Measurements from ENCODE around the gene PISD.

The PISD gene

DNA sequence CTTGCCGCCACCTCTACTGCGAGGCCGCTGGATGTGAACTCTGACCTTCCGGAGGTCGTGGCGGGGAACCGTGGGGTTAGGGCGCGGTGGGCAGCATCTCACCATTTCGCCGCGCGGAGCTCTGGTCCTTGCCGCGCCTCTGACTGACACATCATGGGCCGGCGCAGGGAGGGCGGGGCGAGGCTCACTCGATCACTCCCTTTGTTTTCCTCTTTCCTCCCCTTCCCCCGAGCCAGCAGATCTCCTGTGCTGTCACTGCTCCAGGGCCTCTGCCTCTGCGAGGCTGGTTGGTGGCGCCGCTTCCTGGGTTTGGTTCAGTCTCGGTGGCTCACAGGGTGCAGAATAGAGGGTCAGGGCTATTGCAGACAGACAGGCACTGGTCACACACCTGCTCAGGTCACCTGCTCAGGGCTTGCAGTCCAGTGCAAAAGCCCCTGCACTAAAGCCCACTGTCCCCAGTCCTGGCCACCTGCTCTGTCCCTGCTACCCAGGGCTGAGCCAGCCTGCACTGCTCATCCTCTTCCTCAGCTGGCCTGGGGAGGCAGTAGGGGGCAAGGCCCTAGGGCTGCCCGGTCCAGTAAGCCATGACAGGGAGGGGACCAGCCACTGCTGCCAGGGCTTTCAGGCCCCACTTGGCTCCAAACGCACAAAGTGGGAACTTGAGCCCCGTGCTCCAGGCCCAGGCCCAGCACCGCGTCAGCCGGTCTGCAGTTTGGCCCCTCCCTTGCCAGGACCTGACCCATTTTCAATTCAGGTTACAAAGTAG lies 36.2 kb downstream of the PISD start:
- Histone ChIP-seq H3K4me3 (ENCODE audit: low read depth in 1 of 2, low read length in 1 of 2) (no peak overlapping the region), H3K27ac (peak overlapping the region; percentile 14), H3K9me3 (no peaks in the 10 kb centered on the region), H3K4me1 (ENCODE audit: control insufficient read depth in 1 of 2, insufficient read depth in 1 of 2, low read depth in 1 of 2, low read length in 1 of 2) (peaks cover 23 to 27% of the 10 kb centered on the region in 2 experiments), H3K27me3 (no peaks in the 10 kb centered on the region), H3K36me3 (peaks cover 92% of the 10 kb centered on the region)
- no peak for TF ChIP-seq CTCF (IDR thresholded peaks at IDR 0.05)

DNA sequence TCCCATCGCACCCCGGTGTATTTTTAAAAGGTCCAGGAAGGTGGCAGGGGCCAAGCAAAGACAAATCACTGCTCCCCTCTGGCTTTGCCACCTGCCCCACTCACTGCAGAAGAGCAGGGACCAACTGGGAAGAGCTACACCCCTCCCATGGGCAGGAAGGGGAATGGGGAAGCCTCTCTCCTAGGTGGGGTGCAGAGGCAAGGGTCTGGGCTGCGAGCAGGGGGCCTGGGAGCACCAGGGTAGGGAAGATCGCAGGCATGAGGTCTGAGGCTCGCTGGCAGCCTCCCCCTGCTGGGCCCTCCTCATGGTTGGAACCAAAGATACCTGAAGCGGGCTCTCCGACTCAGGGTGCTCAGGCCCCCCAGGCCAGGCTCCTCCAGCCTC lies 36.8 kb downstream of the PISD start:
- no peaks in the 10 kb centered on the region for H3K27me3 ChIP-seq
- no peak overlapping the region for H3K4me3 ChIP-seq (ENCODE audit: low read depth in 1 of 2, low read length in 1 of 2)
- TF ChIP-seq CTCF (IDR thresholded peaks at IDR 0.05): no peak
- H3K4me1 ChIP-seq (ENCODE audit: control insufficient read depth in 1 of 2, insufficient read depth in 1 of 2, low read depth in 1 of 2, low read length in 1 of 2): peaks cover 17 to 21% of the 10 kb centered on the region in 2 experiments
- H3K9me3 ChIP-seq: no peaks in the 10 kb centered on the region
- peaks cover 98% of the 10 kb centered on the region for H3K36me3 ChIP-seq
- H3K27ac ChIP-seq: peak overlapping the region; percentile 13

- Histone ChIP-seq H3K36me3 (peaks cover 100% of the 10 kb centered on the region), H3K27me3 (no peaks in the 10 kb centered on the region), H3K9me3 (no peaks in the 10 kb centered on the region), H3K27ac (no peak overlapping the region), H3K4me3 (ENCODE audit: low read depth in 1 of 2, low read length in 1 of 2) (no peak overlapping the region), H3K4me1 (ENCODE audit: control insufficient read depth in 1 of 2, insufficient read depth in 1 of 2, low read depth in 1 of 2, low read length in 1 of 2) (peaks cover 2 to 6% of the 10 kb centered on the region in 2 experiments)
- TF ChIP-seq CTCF (IDR thresholded peaks at IDR 0.05): no peak
Observed at GRCh38 chr22:31623592-31624304, 38.3 kb downstream of the PISD start.

DNA sequence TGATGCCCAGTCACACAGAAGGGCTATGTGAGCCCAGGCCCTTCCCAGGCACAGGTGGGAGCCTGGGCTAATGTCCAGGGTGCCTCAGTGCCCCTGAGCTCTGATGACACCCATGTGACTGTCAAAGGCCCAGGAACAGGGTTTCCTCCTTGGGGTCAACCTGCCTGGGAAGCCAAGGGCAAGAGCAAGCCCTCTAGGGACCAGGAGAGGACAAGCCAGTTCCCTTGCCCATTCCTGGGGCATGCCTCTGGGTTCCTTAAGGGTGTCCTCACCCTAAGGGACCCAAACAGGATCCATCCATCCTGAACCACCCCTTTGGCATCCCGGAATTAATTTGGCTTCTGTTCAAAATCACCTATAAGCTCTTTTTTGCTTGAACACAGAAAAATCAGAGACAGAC lies 39.0 kb downstream of the PISD start:
- H3K4me1 ChIP-seq (ENCODE audit: control insufficient read depth in 1 of 2, insufficient read depth in 1 of 2, low read depth in 1 of 2, low read length in 1 of 2): no peaks in the 10 kb centered on the region
- H3K27ac ChIP-seq: peak overlapping the region; percentile 39
- no peaks in the 10 kb centered on the region for H3K27me3 ChIP-seq
- peaks cover 100% of the 10 kb centered on the region for H3K36me3 ChIP-seq
- H3K9me3 ChIP-seq: no peaks in the 10 kb centered on the region
- H3K4me3 ChIP-seq (ENCODE audit: low read depth in 1 of 2, low read length in 1 of 2): no peak overlapping the region
- TF ChIP-seq CTCF (IDR thresholded peaks at IDR 0.05): no peak

DNA sequence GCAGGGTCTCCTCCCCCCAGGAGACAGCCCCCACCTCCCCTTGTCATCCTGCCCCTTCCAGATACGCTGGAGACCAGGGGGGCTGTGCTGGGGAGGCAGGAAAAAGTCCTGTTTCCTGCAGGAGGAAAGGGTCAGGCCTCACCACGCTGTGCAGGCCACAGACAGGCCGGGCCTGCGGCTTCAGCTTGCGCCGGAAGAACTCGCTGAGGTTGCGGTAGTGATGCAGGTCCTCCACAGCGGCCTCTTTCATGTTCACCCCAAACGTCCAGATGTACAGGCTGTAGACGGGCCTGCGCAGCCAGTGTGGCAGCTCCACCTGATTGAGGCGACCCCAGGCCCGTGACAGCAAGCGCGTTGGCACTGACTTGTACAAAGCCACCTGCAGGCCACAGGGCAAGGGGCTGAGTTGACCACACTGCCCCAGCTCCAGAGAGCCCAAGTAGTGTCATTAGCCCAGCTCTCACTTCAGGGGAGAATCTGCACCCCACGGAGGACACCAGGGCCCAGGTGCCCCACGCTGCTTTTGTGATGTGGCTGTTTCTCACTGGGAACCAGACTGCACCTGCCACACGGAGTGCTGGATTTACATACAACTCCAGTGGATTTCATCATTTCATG lies 40.4 kb downstream of the PISD start:
- no peak overlapping the region for H3K4me3 ChIP-seq (ENCODE audit: low read depth in 1 of 2, low read length in 1 of 2)
- H3K4me1 ChIP-seq (ENCODE audit: control insufficient read depth in 1 of 2, insufficient read depth in 1 of 2, low read depth in 1 of 2, low read length in 1 of 2): peaks cover 4 to 6% of the 10 kb centered on the region in 2 experiments
- no peak for TF ChIP-seq CTCF (IDR thresholded peaks at IDR 0.05)
- no peak overlapping the region for H3K27ac ChIP-seq
- H3K27me3 ChIP-seq: no peaks in the 10 kb centered on the region
- peaks cover 100% of the 10 kb centered on the region for H3K36me3 ChIP-seq
- H3K9me3 ChIP-seq: no peaks in the 10 kb centered on the region

All from neutrophil (primary cell).